CD14-positive monocyte (primary cell): ENCODE measurements around the gene SLC47A2. TPM values are rescaled to one million over a fixed set of nuclear protein-coding genes. Genes with fewer than 3 reads are reported as not detected.

ENCODE experiments used
- DNase-seq, 3 donors: peaks; one replicate each; pipeline ENCODE4 v3.0.0-alpha.2; 2011 to 2022
- H2AFZ ChIP-seq: 2 replicates; pipeline ENCODE4 v1.6.0; 2012; ENCODE audit warnings: mild to moderate bottlenecking, low read depth, low read length, inconsistent platforms; ENCODE audit not compliant: insufficient read depth, poor library complexity, severe bottlenecking
- H3K27ac ChIP-seq, 2 donors: 1 replicate in 1 of 2; 2 replicates in 1 of 2; pipeline ENCODE4 v1.5.1; 2012 to 2013; ENCODE audit warnings: low read length in 2 of 2, control low read depth in 1 of 2, inconsistent platforms in 1 of 2, low read depth in 1 of 2, mild to moderate bottlenecking in 1 of 2
- H3K27me3 ChIP-seq, 2 donors: one replicate each; pipeline versions ENCODE4 v1.6.0 to v1.6.1; 2011 to 2013; ENCODE audit warnings: low read length in 2 of 2; ENCODE audit not compliant: control insufficient read depth in 2 of 2, insufficient read depth in 2 of 2
- H3K36me3 ChIP-seq, 2 donors: replicated peaks in 1 of 2; 1 replicate in 1 of 2; 2 replicates in 1 of 2; pipeline versions ENCODE4 v1.5.1 to v1.6.1; 2012 to 2013; ENCODE audit warnings: low read length in 2 of 2, control low read depth in 1 of 2, inconsistent platforms in 1 of 2, mild to moderate bottlenecking in 1 of 2; ENCODE audit not compliant: insufficient read depth in 2 of 2, control insufficient read depth in 1 of 2
- H3K4me1 ChIP-seq, 2 donors: 1 replicate in 1 of 2; 2 replicates in 1 of 2; pipeline versions ENCODE4 v1.5.1 to v1.6.1; 2012 to 2013; ENCODE audit warnings: low read length in 2 of 2, control low read depth in 1 of 2, inconsistent platforms in 1 of 2, mild to moderate bottlenecking in 1 of 2, moderate library complexity in 1 of 2; ENCODE audit not compliant: insufficient read depth in 2 of 2, control insufficient read depth in 1 of 2
- H3K4me2 ChIP-seq: replicated peaks from 2 replicates; pipeline ENCODE3; 2012; ENCODE audit warnings: low read length, moderate library complexity, mild to moderate bottlenecking; ENCODE audit not compliant: poor library complexity, severe bottlenecking; ENCODE audit errors: extremely low read depth
- H3K4me3 ChIP-seq, 3 experiments: fragments of 200-600 bp in 1 of 3; sonication (generic) in 1 of 3; replicated peaks in 1 of 3; 1 replicate in 2 of 3; 2 replicates in 1 of 3; pipeline ENCODE4 v1.5.1; 2011 to 2013; ENCODE audit warnings: low read length in 3 of 3, mild to moderate bottlenecking in 3 of 3, control low read depth in 2 of 3, low read depth in 2 of 3, inconsistent platforms in 1 of 3, moderate library complexity in 1 of 3
- H3K79me2 ChIP-seq: 2 replicates; pipeline ENCODE4 v1.6.0; 2012; ENCODE audit warnings: mild to moderate bottlenecking, control low read depth, inconsistent platforms, low read length, moderate library complexity; ENCODE audit not compliant: insufficient read depth
- H3K9ac ChIP-seq: 2 replicates; pipeline ENCODE4 v1.6.0; 2017; ENCODE audit warnings: low read length, mild to moderate bottlenecking; ENCODE audit not compliant: insufficient read depth, poor library complexity, severe bottlenecking
- H3K9me3 ChIP-seq, 2 donors: replicated peaks in 1 of 2; 1 replicate in 1 of 2; 2 replicates in 1 of 2; pipeline versions ENCODE4 v1.5.1 to v1.6.1; 2012 to 2013; ENCODE audit warnings: low read length in 2 of 2, control low read depth in 1 of 2; ENCODE audit not compliant: control insufficient read depth in 1 of 2, insufficient read depth in 1 of 2
- H4K20me1 ChIP-seq: 2 replicates; pipeline ENCODE4 v1.6.0; 2012; ENCODE audit warnings: mild to moderate bottlenecking, low read length, control low read depth, moderate library complexity; ENCODE audit not compliant: insufficient read depth
- H3K27ac Mint-ChIP-seq, 7 donors: one replicate each; pipeline ENCODE4 v1.8.0; 2020; ENCODE audit warnings: mild to moderate bottlenecking in 7 of 7, mixed read lengths in 7 of 7, moderate library complexity in 6 of 7, inconsistent platforms in 2 of 7
- H3K27me3 Mint-ChIP-seq, 3 donors: one replicate each; pipeline ENCODE4 v1.8.0; 2021 to 2022; ENCODE audit warnings: low read depth in 3 of 3, mild to moderate bottlenecking in 3 of 3, mixed read lengths in 3 of 3, moderate library complexity in 3 of 3, inconsistent platforms in 1 of 3
- H3K36me3 Mint-ChIP-seq, 2 donors: one replicate each; pipeline ENCODE4 v1.8.0; 2020; ENCODE audit warnings: mixed read lengths in 2 of 2, inconsistent platforms in 1 of 2, mild to moderate bottlenecking in 1 of 2
- H3K4me1 Mint-ChIP-seq: one replicate; pipeline ENCODE4 v1.8.0; 2020; ENCODE audit warnings: mild to moderate bottlenecking, mixed read lengths
- H3K4me3 Mint-ChIP-seq, 2 donors: one replicate each; pipeline ENCODE4 v1.8.0; 2020; ENCODE audit warnings: mild to moderate bottlenecking in 2 of 2, mixed read lengths in 2 of 2, moderate library complexity in 1 of 2
- H3K9me3 Mint-ChIP-seq, 7 donors: one replicate each; pipeline ENCODE4 v1.8.0; 2020 to 2022; ENCODE audit warnings: mixed read lengths in 7 of 7, mild to moderate bottlenecking in 6 of 7, moderate library complexity in 6 of 7, inconsistent platforms in 2 of 7
- CTCF ChIP-seq: fragments of 200-600 bp; IDR thresholded peaks from one replicate; pipeline ENCODE4 v1.8.0; 2022; ENCODE audit warnings: antibody characterized with exemption, mild to moderate bottlenecking
- WGBS: methylation state at CpG from one replicate; pipeline ENCODE4 v1.1.5; 2013; ENCODE audit warnings: missing lambda C conversion rate; ENCODE audit not compliant: insufficient coverage; 5-methylcytosine and 5-hydroxymethylcytosine counted together
- intact Hi-C, 2 donors: fragments of 100-400 bp; cut with micrococcal nuclease; formaldehyde crosslinking; loops; one replicate each; pipeline versions ENCODE4 v1.15.0 to v1.15.1; 2023
- polyA plus RNA-seq, 3 donors: library from polyadenylated mRNA; depleted of rRNA in 1 of 3; unstranded in 2 of 3; stranded (reverse) in 1 of 3; fragments of 300-500 nt in 2 of 3; fragments of >200 nt in 1 of 3; fragmentation: Illumina TruSeq in 2 of 3; gene quantifications; 1 replicate in 2 of 3; 2 replicates in 1 of 3; pipeline ENCODE4 v1.2.3, GENCODE V29; 2012 to 2021

SLC47A2 gene
- polyA plus RNA-seq, 3 donors = not detected

DNA sequence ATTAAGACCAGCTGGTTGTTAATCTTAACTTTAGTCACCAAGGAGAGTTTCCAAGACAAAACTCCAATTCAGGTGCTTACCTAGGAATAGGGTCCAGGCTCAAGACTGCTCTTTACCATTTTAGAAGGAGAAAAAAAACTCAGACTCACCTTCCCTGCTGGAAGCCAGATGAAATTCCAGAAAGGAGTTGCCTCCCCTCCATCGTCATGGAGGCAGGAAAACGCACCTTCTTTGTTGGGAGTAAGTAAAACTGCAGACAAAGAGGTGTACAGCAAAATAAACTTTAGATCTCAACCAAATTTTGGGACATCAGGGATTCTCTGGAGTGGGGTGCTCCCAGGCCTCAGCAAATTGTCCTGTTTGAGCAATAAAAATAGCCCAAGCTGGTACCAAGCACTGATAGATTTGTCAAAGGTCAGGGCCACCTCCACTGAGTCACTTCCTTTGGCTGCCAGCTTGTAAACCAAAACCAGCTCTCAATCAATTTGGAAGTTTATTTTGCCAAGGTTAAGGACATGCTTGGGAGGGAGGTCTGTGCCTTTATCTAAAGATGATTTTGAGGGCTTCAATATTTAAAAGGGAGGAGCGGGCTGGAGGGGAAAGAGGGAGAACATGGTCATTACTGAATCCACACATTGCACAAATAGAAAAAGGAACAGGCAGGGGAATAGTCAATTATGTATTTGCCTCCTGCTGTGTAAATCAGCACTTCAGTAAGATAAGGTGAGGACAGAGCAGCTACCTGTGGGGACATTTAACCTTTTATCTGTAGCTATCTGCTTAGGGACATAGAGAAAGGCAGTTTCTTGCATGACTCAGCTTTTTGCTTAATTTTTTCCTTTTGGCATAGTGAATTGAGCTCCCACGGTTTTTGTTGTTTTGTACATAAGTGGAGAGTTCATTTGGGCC, 69.3 kb downstream of the SLC47A2 start:
- H3K9me3 Mint-ChIP-seq = no peaks in the 10 kb centered on the region
- DNase-seq = peak; percentile 8 to 35 (median 14)
- peaks cover 52% of the 10 kb centered on the region for H3K4me1 Mint-ChIP-seq

More for the DNA sequence above, 69.3 kb downstream of the SLC47A2 start:
- Mint-ChIP-seq H3K27me3 (peaks cover 0 to 1% (median 1%) of the 10 kb centered on the region in 3 donors), H3K27ac (peak overlapping the region; percentile 98 to 100 (median 99)), H3K36me3 (peaks cover 4 to 6% of the 10 kb centered on the region in 2 donors), H3K4me3 (peak overlapping the region; percentile 98 to 99)
- peak overlapping the region; percentile 98 to 99 for H3K27ac ChIP-seq
- H3K4me2 ChIP-seq = peak overlapping the region; percentile 85
- no peaks in the 10 kb centered on the region for H3K9me3 ChIP-seq
- H3K9ac ChIP-seq = peak overlapping the region; percentile 93
- H3K27me3 ChIP-seq = no peaks in the 10 kb centered on the region
- H3K36me3 ChIP-seq = peaks cover 5 to 13% of the 10 kb centered on the region in 2 donors
- TF ChIP-seq CTCF = no peak
- peaks cover 16% of the 10 kb centered on the region for H4K20me1 ChIP-seq
- H3K4me1 ChIP-seq = peaks cover 28 to 52% of the 10 kb centered on the region in 2 donors
- H3K4me3 ChIP-seq = peak overlapping the region in 1 of 3 experiments; percentile 82
- no CpG with 5 or more reads among the region's 4 CpGs for WGBS
- peak overlapping the region; percentile 93 for H2AFZ ChIP-seq
- peaks cover 35% of the 10 kb centered on the region for H3K79me2 ChIP-seq
- intact Hi-C loops = loop anchor here (5.0 to 10.0 kb wide), 3 partner anchors 78 to 282 kb away; partner anchors contain the start of gene B9D1 (in 2 of the 2)
